Measurements from ENCODE around the gene CACNB2.

CACNB2 gene

DNA sequence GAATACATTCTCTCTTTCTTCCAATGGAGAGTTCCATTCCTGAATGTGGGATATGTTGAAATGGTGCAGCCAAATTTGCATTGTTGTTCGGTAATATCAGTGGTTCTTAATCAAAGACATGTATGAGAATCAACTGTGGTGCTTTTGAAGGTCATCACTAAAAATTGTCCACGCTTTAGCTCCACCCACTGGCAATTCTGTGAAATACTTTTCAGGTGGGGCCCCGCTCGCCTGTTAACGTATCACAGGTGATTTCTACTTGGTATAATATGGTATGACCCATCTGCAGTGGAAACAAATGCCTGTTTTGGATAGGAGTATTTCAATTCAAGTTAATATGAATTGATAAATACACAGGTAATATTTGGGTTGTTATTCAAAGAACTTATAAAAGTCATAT is 332.8 kb downstream of the CACNB2 start:
- DNase-seq: no peak

DNA sequence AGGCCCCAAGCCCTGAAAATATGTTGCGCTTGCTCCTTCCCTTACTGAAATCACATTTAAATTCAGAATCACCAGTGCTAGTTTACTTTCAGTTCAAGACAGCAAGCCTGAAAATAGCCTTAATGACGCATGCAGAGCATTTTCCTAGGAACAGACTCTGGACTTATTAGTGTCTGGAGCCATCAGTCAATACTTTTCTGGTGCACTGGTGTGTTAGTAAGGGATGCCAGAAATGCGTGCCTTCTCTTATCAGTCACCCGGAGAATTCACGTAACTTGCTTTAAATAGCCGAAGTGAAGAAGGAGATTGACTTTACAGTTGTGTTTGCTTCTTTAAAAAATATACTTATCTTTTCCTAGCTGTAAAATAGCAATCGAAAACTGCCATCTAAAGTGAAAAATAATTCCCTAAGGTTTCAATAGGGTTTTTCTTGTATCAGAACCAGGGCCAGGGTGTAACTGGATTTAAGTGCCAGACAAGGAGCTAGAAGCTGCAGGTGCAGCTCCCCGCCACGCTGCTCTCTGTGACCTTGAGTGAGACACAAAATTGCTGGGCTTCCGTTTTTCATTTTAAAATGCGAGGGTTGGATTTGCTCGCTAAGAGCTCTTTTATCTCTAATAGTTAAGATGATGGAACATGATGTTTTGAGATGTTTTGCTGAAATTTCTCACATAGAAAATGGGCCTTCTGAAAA is 333.3 kb downstream of the CACNB2 start:
- no peak for DNase-seq

DNA sequence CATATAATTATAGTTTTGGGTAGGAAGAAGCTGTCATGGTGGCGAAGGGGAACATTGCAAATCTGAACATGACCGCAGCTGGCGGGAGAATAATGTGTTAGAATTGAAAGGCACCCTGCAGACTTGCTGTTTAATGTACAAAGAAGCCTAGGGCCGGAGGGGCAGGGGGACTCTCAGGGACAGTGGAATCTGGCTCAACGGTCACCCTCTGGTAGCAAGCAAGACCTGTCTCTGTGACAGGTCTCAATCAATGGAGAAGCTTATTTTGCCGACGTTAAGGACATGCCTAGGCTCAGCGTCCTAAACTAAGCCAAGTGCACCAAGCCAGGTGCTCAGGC is 333.9 kb downstream of the CACNB2 start:
- DNase-seq: no peak

DNA sequence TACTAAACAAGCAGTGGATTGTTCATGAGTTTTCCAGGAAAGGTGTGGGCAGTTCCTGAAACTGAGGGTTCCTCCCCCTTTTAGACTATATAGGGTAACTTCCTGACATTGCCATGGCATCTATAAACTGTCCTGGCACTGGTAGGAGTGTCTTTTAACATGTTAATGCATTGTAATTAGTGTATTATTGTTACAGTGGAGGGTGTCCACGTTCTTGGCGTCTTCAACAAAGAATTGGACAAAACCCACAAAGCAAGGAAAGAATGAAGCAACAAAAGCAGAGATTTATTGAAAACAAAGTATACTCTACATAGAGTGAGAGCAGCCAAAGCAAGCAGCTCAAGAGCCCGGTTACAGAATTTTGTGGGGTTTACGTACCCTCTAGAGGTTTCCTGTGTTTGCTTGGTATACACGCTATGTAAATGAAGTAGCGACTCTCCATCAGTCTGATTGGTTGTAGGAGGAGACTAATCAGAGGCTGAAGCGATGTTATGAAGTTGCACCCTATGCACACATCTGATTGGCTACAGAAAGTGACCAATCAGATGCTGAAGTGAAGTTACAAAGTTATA is 335.9 kb downstream of the CACNB2 start:
- no peak for DNase-seq

DNA sequence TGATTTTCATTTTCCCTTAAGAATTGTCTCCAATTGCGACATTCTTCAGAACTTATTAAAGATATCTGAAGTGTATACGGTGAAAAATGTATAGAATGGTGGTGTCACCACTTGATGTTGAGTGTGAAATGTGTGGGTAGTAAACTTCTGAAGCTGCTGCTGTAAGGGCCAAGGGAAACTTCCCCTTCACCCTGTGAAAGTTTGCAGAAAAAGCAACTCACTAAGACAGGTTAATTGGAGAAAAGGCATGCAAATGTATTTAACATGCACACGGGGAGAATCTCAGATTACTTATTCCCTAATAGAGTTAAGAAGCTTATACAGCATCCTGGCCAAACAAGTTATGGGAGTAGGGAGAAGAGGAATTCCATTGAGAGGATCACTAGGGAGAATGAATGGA is 338.1 kb downstream of the CACNB2 start:
- no peak for DNase-seq

DNA sequence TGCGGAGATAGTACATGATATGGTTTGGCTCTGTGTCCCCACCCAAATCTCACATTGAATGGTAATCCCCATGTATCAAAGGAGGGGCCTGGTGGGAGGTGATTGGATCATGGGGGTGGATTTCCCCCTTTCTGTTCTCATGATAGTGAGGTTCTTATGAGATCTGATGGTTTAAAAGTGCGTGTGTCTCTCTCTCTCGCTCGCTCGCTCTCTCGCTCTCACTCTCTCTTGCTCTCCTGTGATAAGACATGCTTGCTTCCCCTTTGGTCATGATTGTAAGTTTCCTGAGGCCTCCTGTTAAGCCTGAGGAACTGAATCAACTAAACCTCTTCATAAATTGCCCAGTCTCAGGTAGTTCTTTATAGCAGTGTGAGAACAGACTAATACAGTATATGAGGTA is 339.3 kb downstream of the CACNB2 start:
- no peak for DNase-seq

DNA sequence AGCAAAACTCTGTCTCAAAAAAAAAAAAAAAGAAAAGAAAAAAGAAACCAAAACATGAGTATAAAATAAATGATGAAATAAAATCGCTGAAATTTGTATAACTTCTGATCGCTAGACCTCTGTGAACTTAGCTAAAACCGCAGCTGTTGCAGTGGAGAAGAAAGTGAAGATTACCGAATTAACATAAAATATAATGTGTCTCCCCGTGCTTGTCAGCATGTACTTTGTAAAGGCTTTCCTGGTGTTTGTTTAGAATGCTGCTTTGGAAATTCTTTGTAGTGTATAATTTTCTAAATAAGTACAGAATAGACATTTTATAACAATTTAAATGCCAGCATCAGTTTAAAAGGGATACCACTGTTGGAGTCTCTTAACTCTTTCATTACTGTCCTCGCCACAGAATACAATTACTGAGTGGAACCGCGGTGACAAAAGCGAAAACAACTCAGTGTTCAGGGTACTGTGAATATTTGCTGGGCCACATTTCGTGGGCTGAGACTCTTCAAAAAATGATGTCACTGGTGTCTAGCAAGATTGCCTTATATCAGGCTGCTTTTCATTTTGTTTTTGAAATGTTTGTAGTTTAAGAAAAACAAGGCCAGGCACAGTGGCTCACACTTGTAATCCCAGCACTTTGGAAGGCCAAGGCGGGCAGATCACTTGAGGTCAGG is 343.4 kb downstream of the CACNB2 start:
- no peak for DNase-seq

DNA sequence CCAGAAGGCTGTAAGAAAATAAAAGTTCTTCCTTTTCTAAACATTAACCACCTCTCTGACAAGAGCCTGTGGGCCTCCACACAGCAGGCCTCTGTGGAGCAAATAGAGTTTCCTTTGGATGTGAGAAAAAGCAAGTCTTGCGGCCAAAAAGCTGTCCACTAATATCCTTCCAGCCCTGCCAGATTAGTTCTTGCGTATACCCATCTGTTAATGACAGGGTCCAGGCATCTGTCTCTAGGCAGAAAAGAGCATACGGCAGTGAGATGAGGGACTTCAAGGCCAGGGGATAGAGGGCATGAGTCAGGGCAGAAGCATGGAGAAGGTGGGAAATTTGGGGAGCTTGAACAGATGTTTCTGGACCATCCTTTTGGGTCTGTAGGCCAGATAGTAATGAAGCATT is 346.2 kb downstream of the CACNB2 start:
- DNase-seq: no peak

DNA sequence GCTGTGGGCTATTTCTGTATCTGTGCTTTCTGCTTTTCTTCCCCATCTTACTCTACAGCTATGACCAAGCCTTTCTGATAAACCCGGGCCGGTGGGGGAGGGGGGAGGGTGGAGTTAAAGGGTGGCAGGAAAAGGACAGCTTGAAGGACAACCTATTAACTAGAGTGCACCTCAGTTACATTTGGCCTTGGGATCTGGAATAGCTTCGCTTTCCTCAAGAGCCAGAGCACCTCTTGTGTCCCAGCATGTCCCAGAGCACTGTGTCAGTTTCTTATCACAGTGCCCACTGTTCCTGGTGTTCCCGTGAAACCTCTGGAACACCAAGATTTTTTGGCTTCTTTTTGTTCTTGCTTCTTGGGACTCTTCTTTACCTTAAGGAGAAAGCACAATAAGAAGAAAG is 350.5 kb downstream of the CACNB2 start:
- DNase-seq: no peak

DNA sequence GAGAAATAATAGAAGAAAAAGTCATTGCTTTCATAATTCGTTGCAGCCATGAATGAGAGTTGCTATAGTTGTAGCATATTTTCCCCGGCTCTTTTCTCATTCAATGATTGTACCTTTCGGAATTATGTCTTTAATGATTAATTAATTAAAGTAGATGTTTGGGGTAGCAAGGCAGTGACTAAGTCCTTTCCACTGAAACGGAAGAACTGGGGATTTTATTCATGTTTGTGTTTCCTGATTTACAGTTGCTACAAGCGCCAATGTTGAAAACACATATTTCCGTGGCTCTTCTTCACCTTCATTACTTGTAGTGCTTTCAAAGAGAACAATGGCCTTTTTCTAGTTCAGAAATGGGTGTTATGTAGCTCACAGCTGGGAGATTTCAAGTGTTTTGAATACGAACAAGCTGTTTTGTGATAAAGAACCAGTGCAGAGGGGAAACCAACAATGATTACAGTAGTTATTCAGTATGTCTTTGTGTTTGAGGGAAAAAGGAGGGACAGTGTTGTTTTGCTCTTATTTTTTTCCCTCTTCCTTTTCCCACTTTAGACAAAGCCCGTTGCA is 357.7 kb downstream of the CACNB2 start:
- DNase-seq: no peak

DNA sequence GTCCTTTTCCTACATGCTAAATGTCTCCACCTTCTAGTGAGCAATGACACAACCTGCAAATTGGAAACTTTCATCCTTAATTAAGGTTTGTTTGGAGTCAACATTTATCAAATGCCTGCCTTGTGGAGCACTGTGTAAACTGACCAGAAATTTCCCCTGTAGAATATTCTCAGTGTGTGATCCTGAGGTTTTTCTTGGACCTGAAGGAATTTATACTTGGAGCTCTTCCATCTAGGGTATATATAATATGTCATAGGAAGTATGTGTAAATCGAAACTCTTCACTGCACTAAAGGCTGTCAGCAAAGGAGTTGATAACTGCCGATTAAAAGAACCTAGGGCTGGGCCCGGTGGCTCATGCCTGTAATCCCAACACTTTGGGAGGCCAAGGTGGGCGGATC is 358.8 kb downstream of the CACNB2 start:
- DNase-seq: no peak

DNA sequence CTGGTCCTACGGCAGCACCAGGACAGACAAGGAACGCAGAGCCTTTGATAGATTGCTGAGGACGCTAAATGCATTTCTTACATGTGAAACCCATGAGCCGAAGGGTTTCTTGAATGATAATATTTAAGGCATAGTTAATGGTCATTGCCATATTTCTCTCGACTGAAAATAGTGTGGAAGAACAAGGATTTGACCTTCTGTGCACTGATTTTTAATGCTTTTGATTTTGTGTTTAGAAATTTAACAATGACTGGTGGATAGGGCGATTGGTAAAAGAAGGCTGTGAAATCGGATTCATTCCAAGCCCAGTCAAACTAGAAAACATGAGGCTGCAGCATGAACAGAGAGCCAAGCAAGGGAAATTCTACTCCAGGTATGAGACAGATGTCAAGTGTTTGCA is 360.4 kb downstream of the CACNB2 start:
- no peak for DNase-seq

DNA sequence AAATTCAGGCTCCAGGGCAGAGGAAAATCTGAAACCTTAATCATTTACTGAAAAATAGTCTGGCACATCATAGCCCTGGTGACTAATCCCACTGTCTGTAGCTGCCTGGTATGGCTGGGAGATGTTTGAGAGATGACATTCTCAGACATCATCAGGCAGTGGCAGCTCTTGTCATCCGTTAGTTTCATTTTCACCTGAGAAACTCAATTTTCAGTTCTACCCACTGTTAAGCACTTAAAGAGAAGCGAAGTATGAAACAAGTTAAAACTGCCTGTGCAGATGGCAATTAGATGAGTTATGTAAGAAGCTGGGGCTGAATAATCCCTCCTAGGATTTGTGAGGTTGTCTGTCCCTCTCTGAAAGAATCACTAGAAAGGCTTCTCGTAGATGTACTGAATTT is 361.0 kb downstream of the CACNB2 start:
- DNase-seq: no peak

DNA sequence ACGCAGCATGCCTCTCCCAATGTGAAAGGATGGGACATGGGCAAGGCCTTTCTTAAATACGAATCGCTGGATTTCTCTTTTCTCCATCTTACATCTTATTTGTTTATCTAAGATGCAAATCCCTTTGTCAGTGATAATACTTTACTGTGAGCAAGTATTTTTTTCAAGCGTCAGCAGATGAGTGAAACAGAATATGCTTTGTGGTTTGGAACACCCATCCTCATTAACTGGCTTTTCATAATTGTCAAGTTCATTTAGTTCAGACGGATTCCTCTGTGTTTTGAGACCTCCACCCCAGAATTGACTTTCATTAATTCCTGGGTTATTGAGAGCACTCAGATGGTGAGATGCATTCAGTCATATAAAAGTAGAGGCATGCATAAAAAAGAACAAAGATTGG is 361.4 kb downstream of the CACNB2 start:
- no peak for DNase-seq

DNA sequence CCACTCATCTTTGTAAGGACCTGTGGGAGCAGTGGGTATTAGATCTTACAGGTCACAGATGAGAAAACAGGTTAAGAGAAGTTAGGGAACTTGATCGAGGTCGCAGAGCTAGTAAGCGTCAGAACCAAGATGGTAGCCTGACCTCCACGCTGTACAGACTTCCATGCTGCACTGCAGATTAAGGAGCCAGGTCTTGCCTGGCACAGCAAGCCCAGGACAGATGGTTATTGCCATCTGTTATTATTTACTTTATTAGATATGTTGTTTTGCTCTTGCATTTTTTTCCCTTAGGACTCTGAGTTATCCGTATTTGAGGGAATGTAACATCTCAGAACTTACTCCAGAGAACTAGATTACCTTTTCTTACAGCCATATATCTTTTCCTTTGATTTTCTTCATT is 363.9 kb downstream of the CACNB2 start:
- no peak for DNase-seq

DNA sequence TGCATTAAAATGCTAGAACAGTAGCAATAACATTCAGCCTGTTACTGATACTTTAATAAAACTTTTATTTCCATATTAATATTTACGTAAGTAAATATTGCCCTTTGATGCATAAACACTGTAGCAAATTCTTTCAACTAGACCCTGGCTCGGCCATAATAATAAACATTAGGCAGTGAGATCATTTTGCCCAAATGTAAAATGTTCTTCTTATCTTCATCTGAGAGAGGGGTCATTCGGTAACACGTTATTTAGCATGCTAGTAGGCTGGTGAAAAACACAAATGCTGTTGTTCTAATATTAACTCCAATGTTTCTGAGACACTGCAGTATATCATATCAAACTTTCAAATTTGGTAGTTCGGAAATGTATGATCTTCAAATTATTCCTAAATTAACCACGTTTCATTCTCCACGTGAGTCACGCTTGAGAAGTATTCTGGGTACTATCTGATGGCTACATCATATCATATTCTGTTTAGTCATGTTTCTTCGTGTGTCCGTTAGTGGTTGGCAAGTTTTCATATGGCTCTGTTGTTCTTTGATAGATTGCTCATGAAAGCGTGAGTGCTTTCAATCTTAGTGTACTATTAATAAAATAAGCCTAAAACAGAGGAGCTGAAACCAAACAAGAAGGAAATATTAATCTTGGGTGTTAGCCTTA is 365.4 kb downstream of the CACNB2 start:
- DNase-seq: no peak

DNA sequence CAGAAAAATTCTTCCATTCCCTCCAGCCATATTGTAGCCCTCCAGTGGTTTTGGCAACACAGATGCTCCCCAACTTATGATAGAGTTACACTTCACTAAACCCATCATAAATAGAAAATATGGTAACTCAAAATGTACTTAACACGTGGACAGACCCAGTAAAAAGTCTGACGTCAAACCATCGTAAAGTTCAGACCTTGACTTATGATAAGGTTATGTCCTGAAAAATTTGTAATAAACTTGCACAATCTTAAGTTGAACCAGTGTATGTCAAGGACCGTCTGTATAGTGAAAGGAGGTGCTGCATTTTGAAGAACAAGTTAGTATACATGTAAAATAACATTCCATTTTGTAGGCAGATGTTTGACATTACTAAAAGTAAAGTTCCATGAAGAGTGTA is 368.4 kb downstream of the CACNB2 start:
- DNase-seq: no peak

DNA sequence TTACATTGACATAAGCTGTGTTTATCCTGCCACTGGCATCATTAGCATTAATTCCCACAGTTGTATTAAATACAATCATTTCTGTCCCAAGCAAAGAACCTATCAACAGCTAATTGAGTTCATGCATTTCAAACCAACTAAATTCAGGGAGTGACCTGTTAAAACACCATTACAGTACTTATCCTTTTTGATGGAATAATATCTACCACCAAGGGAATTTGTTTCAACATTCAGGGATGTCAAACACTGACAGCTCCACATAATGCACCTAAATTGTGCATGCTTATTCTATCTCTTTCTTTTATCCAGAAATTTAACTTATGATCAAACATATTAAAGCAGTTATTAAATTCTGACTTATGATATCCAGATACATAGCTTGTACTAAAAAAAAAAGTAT is 374.3 kb downstream of the CACNB2 start:
- no peak for DNase-seq

DNA sequence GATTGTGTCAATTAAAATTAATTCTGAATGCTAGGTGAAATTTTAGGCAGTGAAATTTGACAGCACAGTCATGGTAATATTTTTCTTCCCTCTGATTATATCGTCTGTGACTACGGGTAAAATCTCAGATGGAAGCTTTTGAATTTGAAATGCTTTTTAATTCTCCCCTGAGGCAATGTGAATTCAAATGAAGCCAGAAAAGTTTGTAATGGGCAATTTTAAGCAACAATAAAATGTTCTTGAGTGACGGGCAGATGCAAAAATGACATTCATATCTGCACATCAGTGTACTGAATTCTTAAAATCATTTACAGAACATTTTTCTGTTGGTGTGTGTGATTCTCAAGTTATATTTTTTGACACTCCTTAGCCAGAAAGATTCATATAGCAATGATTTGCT is 376.6 kb downstream of the CACNB2 start:
- no peak for DNase-seq

DNA sequence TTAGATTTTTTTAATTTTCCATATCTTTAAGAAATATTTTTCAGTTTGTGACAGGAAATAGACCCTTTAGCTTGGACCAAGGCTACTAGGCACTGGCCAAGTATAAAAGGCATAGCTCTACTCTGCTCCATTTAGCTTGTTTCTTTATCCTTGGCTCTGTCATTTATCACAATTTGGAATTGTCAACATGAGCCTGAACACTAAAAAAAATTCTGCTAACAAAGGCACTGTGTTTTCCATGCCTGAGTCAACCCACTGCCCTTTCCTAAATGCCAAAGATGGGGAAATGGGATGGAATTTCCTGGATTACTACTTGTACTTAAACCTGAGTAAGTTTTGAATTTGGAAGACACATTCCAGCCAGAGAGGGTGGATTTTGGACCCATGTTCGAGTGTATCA is 382.8 kb downstream of the CACNB2 start:
- DNase-seq: no peak

DNA sequence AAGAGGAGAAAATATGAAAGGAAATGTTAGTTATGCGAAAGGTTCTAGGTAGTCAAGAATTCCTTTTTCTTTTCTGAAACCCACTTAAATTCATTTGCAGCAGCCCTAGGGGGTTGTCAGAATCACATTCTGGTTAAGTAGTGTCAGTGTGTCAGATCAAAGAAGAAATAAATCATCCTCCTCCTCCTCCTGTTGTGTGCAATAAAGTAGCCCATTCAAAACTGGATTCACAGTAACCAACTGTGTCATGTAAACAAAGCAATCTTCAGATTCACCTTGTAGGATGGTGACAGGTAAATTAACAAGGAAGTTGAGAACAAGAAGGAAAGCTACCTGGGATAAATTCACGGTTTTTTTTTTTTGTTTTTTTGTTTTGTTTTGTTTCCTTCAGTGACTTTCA is 383.6 kb downstream of the CACNB2 start:
- DNase-seq: no peak

DNA sequence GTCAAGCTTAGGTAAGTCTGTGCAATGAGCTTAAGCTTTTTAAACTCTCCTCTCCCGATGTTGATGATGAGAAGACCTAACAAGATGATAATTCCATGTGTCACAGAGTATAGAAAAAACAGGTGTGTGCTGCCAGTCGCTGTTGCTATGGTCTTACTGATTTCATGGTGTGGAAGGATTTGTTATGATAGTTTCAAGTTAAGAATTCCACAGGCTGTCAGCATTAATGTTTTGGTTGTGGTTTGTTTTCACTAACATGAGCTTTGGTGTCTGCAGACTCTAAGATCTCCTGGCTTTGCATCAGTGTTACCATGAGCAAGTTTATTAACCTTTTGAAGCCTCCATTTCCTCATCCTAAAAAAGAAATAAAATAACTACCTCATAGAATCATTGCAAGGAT is 387.5 kb downstream of the CACNB2 start:
- DNase-seq: no peak

DNA sequence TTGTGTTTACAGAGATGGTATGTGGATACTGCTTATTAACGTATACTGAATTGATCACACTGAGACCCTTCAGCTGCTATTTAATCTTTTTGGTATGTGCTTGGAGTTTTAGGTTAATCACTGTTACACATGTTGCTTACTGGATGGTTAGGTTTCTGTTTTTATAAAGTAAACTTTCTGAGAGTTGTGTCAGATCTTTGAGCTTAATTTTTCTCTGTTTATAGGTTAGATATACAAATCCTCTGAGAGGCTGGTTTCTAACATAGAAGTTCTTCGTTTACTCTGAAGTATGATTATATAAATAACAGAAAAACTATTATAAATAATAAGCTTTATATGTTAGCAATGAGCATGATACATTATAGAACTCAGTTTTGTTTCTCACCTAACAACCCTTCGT is 388.1 kb downstream of the CACNB2 start:
- no peak for DNase-seq
